Measurements from ENCODE around the gene PDCL2. TPM values are rescaled to one million over a fixed set of nuclear protein-coding genes. Genes with fewer than 3 reads are reported as not detected.

PDCL2 gene
- total and polyA plus RNA-seq, 12 donors: not detected

- no peak overlapping the region for H3K27ac ChIP-seq
- DNase-seq (no peak), ATAC-seq (no peak)
- intact Hi-C loops (cut with DNase I): no loop called here
- H3K36me3 ChIP-seq: no peaks in the 10 kb centered on the region
- no peak overlapping the region for H3K4me3 ChIP-seq
- H3K27me3 ChIP-seq: no peaks in the 10 kb centered on the region
- no peaks in the 10 kb centered on the region for H3K4me1 ChIP-seq
- peaks cover 0 to 51% (median 20%) of the 10 kb centered on the region in 11 donors for H3K9me3 ChIP-seq
- TF ChIP-seq, protein P1, sequence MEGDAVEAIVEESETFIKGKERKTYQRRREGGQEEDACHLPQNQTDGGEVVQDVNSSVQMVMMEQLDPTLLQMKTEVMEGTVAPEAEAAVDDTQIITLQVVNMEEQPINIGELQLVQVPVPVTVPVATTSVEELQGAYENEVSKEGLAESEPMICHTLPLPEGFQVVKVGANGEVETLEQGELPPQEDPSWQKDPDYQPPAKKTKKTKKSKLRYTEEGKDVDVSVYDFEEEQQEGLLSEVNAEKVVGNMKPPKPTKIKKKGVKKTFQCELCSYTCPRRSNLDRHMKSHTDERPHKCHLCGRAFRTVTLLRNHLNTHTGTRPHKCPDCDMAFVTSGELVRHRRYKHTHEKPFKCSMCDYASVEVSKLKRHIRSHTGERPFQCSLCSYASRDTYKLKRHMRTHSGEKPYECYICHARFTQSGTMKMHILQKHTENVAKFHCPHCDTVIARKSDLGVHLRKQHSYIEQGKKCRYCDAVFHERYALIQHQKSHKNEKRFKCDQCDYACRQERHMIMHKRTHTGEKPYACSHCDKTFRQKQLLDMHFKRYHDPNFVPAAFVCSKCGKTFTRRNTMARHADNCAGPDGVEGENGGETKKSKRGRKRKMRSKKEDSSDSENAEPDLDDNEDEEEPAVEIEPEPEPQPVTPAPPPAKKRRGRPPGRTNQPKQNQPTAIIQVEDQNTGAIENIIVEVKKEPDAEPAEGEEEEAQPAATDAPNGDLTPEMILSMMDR (IDR thresholded peaks at IDR 0.05): no peak
Measured at GRCh38 chr4:55578341-55579010, 13.6 kb downstream of the PDCL2 start.

DNA sequence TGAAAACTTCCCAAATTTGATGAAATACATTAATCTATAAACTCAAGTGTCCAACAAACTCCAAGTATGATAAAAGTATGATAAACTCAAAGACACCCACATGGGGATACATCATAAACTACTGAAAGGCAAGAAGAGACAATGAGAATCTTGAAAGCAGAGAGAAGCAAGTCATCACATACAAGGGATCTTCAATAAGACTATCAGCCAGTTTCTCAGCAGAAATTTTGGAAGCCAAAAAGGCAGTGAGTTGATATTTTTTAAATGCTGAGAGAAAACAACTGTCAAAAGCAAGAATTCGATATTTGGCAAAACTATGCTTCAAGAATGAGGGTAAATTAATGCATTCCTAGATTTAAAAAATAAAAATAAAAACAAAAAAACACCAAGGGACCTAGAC, 16.5 kb downstream of the PDCL2 start:
- no peaks in the 10 kb centered on the region for H3K36me3 ChIP-seq
- TF ChIP-seq, protein P1 (IDR thresholded peaks at IDR 0.05): no peak
- no peak overlapping the region for H3K27ac ChIP-seq
- H3K4me3 ChIP-seq: no peak overlapping the region
- H3K4me1 ChIP-seq: no peaks in the 10 kb centered on the region
- no peak for ATAC-seq
- no peak for DNase-seq
- intact Hi-C loops (cut with DNase I): no loop called here
- H3K27me3 ChIP-seq: no peaks in the 10 kb centered on the region
- H3K9me3 ChIP-seq: peaks cover 0 to 43% (median 20%) of the 10 kb centered on the region in 11 donors
- WGBS, 2 donors: 68 to 70% methylated on average over 1 of the region's 1 CpG

GRCh38 chr4:55574252-55574651, 17.8 kb downstream of the PDCL2 start:
- Histone ChIP-seq H3K36me3 (no peaks in the 10 kb centered on the region), H3K4me1 (no peaks in the 10 kb centered on the region), H3K27ac (no peak overlapping the region), H3K9me3 (peaks cover 0 to 43% (median 20%) of the 10 kb centered on the region in 11 donors), H3K4me3 (no peak overlapping the region), H3K27me3 (no peaks in the 10 kb centered on the region)
- TF ChIP-seq, protein P1 (IDR thresholded peaks at IDR 0.05): no peak
- ATAC-seq: no peak
- DNase-seq: no peak
- intact Hi-C loops (cut with DNase I): no loop called here
- WGBS, 2 donors: 69 to 72% methylated on average over 1 of the region's 1 CpG

DNA sequence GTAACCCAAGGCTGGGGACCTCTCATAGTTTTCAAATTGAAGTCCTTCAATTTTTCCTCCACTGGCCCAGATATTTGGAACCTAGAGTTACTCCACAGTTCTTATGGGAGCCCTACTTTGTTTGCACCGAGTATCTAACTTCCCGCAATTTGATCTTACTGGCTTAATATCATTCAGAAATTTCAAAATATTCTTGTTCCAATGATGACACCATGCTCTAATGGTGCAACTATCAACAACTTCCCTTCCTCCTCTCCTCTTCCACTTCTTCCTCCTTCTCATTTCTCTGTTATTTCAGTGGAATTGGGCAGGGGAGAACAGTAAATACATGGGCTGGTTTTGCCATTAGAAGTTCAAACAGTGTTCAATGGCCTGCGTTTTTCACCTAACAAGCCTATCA, 20.2 kb downstream of the PDCL2 start:
- Histone ChIP-seq H3K4me1 (no peaks in the 10 kb centered on the region), H3K4me3 (no peak overlapping the region), H3K9me3 (peaks cover 0 to 33% (median 15%) of the 10 kb centered on the region in 11 donors), H3K27me3 (no peaks in the 10 kb centered on the region), H3K36me3 (no peaks in the 10 kb centered on the region), H3K27ac (no peak overlapping the region)
- ATAC-seq: no peak
- intact Hi-C loops (cut with DNase I): no loop called here
- TF ChIP-seq, protein P1 (IDR thresholded peaks at IDR 0.05): no peak
- no peak for DNase-seq
- WGBS, 2 donors: 91 to 95% methylated on average over 3 of the region's 3 CpGs
